Peyer's patch (tissue), 4 donors: ENCODE measurements around the gene PXDC1. TPM values are rescaled to one million over a fixed set of nuclear protein-coding genes. Genes with fewer than 3 reads are reported as not detected.
A peak's percentile ranks its signal among the peaks of the same experiment; 100 is the strongest.

Experiments
- DNase-seq, 3 donors: peaks; one replicate each; pipeline ENCODE4 v3.0.0-alpha.2; 2017 to 2019
- H3K27ac ChIP-seq, 4 donors: fragments of 200-600 bp; sonication (generic); one replicate each; pipeline ENCODE4 v1.5.1; 2016 to 2019
- H3K27me3 ChIP-seq, 2 donors: fragments of 200-600 bp; sonication (generic); one replicate each; pipeline ENCODE4 v1.5.1; 2019
- H3K36me3 ChIP-seq, 3 donors: fragments of 200-600 bp; sonication (generic); one replicate each; pipeline ENCODE4 v1.5.1; 2016 to 2019
- H3K4me1 ChIP-seq, 4 donors: fragments of 200-600 bp; sonication (generic); one replicate each; pipeline ENCODE4 v1.5.1; 2016 to 2019
- H3K4me3 ChIP-seq, 4 donors: fragments of 200-600 bp; sonication (generic); 1 replicate in 3 of 4; 2 replicates in 1 of 4; pipeline ENCODE4 v1.5.1; 2016 to 2019; ENCODE audit warnings: mild to moderate bottlenecking in 1 of 4
- H3K9me3 ChIP-seq, 4 donors: fragments of 200-600 bp; sonication (generic); one replicate each; pipeline ENCODE4 v1.5.1; 2016 to 2019; ENCODE audit warnings: mild to moderate bottlenecking in 1 of 4
- CTCF ChIP-seq, 6 experiments: fragments of 450-650 bp in 4 of 6; fragments of 200-600 bp in 2 of 6; sonication (generic) in 1 of 6; IDR thresholded peaks; one replicate each; pipeline ENCODE4 v1.5.1; 2017 to 2019; ENCODE audit warnings: antibody characterized with exemption in 6 of 6, mild to moderate bottlenecking in 3 of 6, moderate library complexity in 1 of 6
- POLR2A ChIP-seq, 2 donors: fragments of 450-650 bp; IDR thresholded peaks; one replicate each; pipeline ENCODE4 v1.5.1; 2017; ENCODE audit warnings: antibody characterized with exemption in 2 of 2, mild to moderate bottlenecking in 2 of 2, moderate library complexity in 2 of 2
- total RNA-seq, 4 donors: library from RNA; depleted of rRNA; stranded (reverse); fragments of >200 nt; gene quantifications; one replicate each; pipeline ENCODE4 v1.1.0, GENCODE V29; 2016

The PXDC1 gene
- total RNA-seq, 4 donors from 2014 or later, result 35.5 to 69.4 (median 61.1) TPM

- Histone ChIP-seq H3K4me1 (no peaks in the 10 kb centered on the region), H3K4me3 (no peak overlapping the region), H3K9me3 (no peaks in the 10 kb centered on the region), H3K36me3 (peaks cover 0 to 53% (median 0%) of the 10 kb centered on the region in 3 donors), H3K27ac (no peak overlapping the region), H3K27me3 (no peaks in the 10 kb centered on the region)
- no peak for TF ChIP-seq POLR2A (IDR thresholded peaks at IDR 0.05)
- TF ChIP-seq CTCF (IDR thresholded peaks at IDR 0.05), result no peak
- peak in 1 of 3 donors; percentile 36 for DNase-seq
Measured at GRCh38 chr6:3733321-3733925, 18.1 kb downstream of the PXDC1 start.

- Histone ChIP-seq H3K27ac (no peak overlapping the region), H3K4me1 (no peaks in the 10 kb centered on the region), H3K36me3 (peaks cover 0 to 51% (median 0%) of the 10 kb centered on the region in 3 donors), H3K4me3 (no peak overlapping the region), H3K27me3 (no peaks in the 10 kb centered on the region), H3K9me3 (no peaks in the 10 kb centered on the region)
- DNase-seq, result peak; percentile 58 to 87 (median 84)
- TF ChIP-seq POLR2A (IDR thresholded peaks at IDR 0.05) (no peak), CTCF (IDR thresholded peaks at IDR 0.05) (peak; percentile 35 to 91 (median 84))
Measured at GRCh38 chr6:3732345-3733141, 19.0 kb downstream of the PXDC1 start.

- Histone ChIP-seq H3K4me1 (no peaks in the 10 kb centered on the region), H3K9me3 (no peaks in the 10 kb centered on the region), H3K27ac (no peak overlapping the region), H3K27me3 (no peaks in the 10 kb centered on the region), H3K4me3 (no peak overlapping the region), H3K36me3 (peaks cover 0 to 51% (median 0%) of the 10 kb centered on the region in 3 donors)
- no peak for TF ChIP-seq POLR2A (IDR thresholded peaks at IDR 0.05)
- TF ChIP-seq CTCF (IDR thresholded peaks at IDR 0.05), result no peak
- no peak for DNase-seq
Measured at GRCh38 chr6:3731700-3732099, 19.8 kb downstream of the PXDC1 start.

GRCh38 chr6:3729603-3730344, 21.7 kb downstream of the PXDC1 start:
- TF ChIP-seq CTCF (IDR thresholded peaks at IDR 0.05) (no peak), POLR2A (IDR thresholded peaks at IDR 0.05) (no peak)
- Histone ChIP-seq H3K4me1 (no peaks in the 10 kb centered on the region), H3K9me3 (no peaks in the 10 kb centered on the region), H3K36me3 (peaks cover 0 to 47% (median 0%) of the 10 kb centered on the region in 3 donors), H3K27ac (no peak overlapping the region), H3K27me3 (no peaks in the 10 kb centered on the region), H3K4me3 (no peak overlapping the region)
- peak in 2 of 3 donors; percentile 10 to 20 for DNase-seq

GRCh38 chr6:3727593-3728108, 23.9 kb downstream of the PXDC1 start:
- Histone ChIP-seq H3K27ac (no peak overlapping the region), H3K27me3 (no peaks in the 10 kb centered on the region), H3K9me3 (no peaks in the 10 kb centered on the region), H3K4me3 (no peak overlapping the region), H3K4me1 (no peaks in the 10 kb centered on the region), H3K36me3 (peaks cover 0 to 59% (median 0%) of the 10 kb centered on the region in 3 donors)
- TF ChIP-seq POLR2A (IDR thresholded peaks at IDR 0.05) (no peak), CTCF (IDR thresholded peaks at IDR 0.05) (no peak)
- DNase-seq, result peak in 1 of 3 donors; percentile 16
